22Rv1 (cell line): Measurements from ENCODE around the gene SLC13A3.

Experiments
- CTCF ChIP-seq: fragments of 450-650 bp; IDR thresholded peaks from 2 replicates; pipeline ENCODE4 v1.5.1; 2017; ENCODE audit warnings: mild to moderate bottlenecking
- ZFX ChIP-seq: fragments of 450-650 bp; IDR thresholded peaks from 2 replicates; pipeline ENCODE4 v1.6.1; 2017; ENCODE audit warnings: antibody characterized with exemption, borderline replicate concordance

DNA sequence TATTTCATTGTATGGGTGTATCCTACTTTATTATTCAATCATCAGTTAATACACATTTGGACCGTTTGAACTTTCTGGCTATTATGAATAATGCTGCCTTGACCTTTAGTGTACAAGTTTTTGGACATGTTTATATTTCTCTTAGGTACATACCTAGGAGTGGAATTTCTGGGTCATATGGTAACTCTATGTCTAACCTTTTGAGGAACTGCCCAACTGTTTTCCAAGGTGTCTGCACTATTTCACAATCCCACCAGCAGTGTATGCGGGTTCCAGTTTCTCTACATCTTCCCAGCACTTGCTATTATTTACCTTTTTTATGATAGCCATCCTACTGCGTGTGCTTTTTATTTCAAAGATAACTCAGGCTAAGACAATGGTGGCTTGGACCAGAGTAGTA, 14.3 kb upstream of the SLC13A3 start:
- no peak for TF ChIP-seq CTCF
- TF ChIP-seq ZFX: no peak
